GM19099 (cell line): ENCODE results near the gene SNCG.

Experiments
- POLR2A ChIP-seq: IDR thresholded peaks from 3 replicates; pipeline ENCODE4 v1.6.1; 2011; ENCODE audit warnings: low read depth; ENCODE audit not compliant: insufficient read length; ENCODE audit errors: extremely low read depth

Gene SNCG

DNA sequence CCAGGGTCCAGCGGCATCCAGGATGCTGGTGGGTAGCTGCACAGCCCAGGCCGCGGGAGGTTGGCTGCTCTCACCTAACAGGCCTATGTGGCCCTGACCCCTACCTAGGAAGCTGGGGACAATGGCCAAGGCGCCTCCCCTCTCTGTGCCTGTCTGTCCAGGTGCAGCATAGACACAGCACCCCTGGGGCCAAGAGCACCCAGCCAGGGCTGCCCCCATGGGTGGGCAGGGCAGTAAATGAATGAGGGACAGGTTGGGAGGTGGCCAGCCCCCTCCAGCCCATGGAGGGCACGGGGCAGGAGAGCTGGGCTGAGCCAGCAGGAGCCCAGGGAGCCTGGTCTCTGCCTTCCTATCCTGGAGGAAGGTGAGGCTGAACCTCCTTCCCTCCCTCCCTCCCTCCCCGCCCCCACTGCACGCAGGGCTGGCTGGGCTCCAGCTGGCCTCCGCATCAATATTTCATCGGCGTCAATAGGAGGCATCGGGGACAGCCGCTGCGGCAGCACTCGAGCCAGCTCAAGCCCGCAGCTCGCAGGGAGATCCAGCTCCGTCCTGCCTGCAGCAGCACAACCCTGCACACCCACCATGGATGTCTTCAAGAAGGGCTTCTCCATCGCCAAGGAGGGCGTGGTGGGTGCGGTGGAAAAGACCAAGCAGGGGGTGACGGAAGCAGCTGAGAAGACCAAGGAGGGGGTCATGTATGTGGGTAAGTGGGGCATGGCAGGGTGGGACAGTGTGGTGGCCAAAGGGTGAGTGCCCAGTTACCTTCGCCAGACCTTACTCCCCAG lies at the start of gene SNCG:
Gene SNCG (plus strand): TSS at position 484 of the 785 bp plus-strand sequence. CDS start 99 bp downstream, at position 583.
- TF ChIP-seq POLR2A: no peak

DNA sequence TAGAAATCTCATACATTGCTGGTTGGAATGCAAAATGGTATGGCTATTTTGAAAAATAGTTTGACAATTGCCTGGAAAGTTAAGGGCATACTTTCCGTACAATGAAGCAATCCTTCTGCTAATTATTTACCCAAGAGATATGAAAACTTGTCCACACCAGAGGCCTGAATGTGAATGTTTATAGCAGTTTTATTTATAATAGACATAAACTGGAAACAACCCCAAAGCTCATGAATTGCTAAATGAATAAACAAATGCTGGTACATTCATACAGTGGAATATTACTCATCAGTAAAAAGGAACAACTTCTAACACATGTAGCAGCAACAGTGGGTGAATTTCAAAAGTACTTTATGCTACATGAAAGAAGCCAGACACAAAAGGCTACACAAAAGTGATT lies 43.7 kb upstream of the SNCG start:
- no peak for TF ChIP-seq POLR2A

DNA sequence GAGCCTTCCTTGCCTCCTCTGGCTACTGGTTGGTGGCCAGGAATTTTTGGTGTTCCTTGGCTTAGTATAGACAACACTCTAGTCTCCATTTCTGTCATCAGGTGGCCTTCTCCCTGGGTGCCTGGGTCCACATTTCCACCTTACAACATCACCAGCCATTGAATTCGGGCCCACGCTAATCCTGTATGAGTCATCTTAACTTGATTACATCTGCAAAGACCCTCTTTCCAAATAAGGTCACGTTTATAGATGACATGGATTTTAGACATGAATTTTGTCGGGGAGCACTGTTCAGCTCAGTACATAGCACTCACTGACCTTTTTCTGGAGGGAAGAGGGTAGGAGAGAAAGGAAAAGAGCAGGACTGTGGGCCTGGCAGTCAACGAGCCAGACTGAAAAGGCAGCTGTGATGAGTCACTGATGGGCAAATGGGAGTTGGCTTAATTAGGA lies 40.4 kb upstream of the SNCG start:
- no peak for TF ChIP-seq POLR2A

DNA sequence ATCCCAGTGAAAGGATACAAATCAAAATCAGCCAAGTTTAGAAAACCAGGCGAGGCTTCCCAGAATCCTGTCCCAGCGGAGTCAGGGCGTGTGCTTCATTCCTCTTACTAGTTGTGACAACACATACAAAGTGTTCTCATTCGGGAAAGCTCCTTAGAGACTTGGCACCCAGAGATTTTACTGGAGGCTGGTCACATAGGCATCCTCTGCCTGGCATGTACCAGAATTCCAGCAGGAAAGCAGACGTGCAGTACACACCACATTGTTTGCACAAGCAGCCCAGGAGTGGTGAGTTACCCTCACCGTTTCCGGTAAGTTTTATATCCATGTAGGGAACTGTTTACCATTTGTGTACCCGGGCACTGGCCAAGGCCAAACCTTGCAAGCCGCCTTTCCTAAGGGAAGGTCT lies 35.8 kb upstream of the SNCG start:
- TF ChIP-seq POLR2A: no peak

DNA sequence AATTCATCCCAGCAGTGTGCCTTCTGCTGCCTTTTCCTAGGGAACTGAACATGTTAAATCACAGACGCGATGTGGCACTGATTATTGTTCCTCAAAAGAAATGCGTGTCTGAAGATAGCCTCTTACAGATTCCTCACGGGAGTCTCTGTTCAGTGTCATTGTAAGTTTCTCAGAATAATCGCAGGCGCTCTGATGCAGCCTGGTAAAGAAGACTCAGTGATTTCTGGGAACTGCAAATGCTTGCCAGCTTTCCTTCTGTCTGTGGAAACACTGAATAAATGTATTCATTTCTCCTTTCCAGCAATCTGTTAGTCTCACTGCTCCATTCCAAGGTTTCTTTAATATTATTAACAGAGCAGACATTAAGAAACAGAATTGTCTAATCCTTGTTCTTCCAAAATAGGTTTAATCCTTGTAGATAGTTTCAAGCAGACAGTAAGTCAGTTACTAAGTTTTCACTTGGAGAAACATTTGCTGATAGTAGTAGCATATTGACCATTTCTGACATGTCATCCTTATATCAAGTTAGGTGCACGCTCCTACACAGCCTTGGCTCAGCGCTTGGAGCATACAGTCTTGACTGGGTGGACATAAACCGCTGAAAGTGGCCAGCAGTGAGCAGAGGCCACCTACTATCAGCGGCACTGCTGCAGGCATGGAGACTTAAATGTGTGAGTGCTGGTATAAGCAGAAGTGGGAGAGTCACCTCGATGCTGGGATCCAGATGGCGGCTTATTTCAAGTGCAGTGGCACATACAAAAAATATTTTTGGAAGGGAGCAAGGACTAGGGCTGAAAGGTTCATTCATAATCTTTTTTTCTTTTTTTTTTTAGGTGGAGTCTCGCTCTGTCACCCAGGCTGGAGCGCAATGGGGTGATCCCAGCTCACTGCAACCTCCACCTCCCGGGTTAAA lies 28.7 kb upstream of the SNCG start:
- TF ChIP-seq POLR2A: no peak

DNA sequence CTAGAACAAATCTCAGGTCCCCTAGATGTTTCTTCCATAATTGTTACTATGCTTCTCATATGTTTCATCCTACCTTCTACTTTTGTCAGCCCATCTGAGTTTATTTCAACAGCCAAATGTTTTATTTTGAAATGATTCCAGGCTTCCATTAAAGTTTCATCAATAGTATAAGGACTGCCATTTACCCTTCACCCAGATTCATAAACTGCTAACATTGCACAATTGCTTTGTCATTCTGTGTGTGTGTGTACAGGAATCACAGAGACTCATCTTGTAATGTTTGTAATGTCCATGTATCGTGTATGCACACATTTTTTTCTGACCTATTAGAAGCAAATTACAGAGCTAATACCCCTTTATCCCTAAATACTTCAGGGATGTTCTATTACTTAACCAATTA lies 26.5 kb upstream of the SNCG start:
- TF ChIP-seq POLR2A: no peak

DNA sequence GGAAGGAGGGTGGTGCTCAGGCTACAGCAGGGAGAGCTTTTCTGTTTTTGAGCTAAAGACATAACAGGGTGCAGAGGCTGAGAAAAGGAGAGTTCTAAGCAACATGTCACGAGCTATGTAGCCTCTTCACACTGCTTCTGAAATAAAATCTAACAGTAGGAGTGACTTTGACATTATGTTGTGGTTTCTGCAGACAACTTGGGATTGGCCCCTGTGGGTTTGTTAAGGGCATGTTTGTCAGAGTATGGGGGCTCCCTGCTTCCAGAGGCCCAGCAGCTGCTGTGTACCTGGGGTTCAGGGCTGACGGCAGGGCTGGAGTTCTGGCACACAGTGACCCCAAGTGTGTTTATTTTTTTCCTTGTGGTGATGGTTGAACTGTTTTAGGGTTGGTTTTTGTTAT lies 25.7 kb upstream of the SNCG start:
- no peak for TF ChIP-seq POLR2A

DNA sequence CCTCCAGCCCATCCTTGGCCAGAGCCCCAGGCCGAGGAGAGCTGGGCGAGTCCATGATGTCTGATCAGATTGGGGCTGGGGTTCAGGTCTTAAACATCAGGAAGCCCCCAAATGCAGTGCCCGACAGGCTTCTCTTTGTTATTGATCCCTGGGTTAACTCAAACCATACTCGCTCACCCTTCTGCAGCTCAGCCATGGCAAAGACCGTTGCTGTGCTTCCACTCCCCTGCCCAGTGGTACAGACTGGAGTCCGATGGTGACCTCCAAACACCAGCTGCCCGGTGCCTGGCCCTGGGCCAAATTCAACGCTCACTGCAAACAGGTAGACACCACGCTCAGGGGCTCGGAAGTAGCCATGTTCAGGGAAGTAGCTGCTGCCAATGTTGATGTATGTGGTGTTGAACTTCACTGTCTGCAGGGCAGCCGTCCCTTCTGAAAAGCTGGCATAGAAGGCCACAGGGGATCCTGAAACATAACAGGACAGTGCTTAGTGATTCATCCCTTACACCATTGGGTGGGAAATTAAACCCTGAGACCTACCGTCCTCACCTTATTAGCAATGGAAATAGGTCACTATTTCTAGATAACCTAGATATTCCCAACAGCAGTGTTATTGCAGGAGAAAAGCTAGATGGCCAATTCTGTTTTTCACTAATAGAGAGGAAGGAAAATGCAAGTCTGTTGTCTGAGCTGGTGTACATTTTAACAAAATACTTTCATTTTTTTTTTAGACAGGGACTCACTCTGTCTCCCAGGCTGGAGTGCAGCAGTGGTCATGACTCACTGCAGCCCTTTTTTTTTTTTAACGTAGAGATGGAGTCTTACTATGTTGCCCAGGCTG lies 21.5 kb upstream of the SNCG start:
- TF ChIP-seq POLR2A: no peak

DNA sequence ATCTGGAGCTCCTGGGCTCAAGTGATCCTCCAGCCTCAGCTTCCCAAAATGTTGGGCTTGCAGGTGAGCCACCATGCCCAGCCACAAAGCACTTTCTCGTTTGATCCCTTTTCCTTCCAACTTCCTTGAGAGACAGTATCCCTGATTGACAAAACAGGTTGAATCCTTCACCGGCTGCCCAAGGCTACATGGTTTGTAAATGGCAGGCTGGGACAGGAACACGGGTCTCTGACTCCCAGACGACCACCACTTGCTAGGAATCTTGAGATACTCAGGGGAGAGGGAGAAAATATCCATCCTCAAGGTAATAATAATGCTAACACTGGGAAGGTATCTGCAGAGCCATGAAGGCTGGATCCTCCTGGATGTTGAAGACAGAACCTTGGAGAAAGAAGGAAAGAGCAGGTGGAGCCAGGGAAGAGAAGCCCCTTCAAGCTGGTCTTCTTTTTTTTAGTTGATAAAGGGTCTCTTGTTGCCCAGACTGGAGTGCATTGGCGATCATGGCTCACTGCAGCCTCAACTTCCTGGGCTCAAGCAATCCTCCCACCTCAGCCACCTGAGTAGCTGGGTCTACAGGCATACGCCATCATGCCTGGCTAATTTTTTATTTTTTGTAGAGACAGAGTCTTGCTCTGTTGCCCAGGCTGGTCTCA lies 20.8 kb upstream of the SNCG start:
- no peak for TF ChIP-seq POLR2A

DNA sequence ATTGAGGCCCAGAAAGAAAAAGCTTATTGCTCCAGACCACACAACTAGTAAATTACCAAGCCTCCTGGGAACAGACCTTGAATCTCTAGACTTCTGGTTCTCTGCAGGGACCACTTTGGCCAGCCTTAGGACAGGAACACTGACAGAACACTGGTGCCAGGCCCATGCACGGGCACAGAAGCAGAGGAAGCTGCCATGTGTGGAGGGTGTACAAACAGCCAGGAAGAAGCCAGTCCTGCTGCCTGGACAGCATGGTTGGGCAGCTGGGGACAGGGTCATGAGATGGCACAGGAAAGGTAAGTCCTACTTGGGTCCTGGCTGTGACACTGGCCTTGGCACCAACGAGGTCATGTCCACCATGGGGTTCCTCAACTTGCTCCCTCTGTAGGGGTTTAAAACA lies 20.1 kb upstream of the SNCG start:
- no peak for TF ChIP-seq POLR2A

DNA sequence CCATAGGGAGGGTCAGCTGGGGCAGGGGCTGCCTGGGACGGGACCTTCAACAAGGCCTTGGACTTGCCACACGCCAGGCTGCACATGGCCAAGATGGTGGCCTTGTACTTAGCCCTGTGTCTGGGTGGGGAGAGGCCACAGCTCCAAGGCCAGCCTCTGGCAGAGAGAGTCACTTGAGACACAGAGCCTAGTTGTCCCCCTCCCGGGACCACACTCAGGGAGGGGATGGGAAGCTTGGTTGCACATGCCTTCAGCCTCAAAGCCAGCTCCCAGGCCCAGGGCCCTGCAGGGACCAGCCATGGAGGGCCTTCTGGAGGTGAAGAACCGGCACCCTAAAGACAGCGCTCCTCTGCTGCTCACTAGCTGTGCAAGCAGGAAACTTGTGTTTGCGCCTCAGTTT lies 17.7 kb upstream of the SNCG start:
- TF ChIP-seq POLR2A: no peak

DNA sequence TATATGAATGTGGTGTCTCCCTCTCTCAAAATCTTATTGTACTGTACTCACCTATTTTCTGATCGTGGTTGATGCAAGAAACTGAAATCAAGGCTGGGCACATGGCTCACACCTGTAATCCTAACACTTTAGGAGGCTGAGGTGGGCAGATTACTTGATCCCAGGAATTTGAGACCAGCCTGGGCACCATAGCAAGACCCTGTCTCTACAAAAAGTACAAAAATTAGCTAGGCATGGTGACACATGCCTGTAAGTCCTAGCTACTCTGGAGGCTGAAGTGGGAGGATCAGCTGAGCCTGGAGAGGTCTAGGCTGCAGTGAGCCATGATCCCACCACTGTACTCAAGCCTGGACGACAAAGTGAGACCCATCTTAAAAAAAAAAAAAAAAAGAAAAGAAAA lies 17.0 kb upstream of the SNCG start:
- TF ChIP-seq POLR2A: no peak

DNA sequence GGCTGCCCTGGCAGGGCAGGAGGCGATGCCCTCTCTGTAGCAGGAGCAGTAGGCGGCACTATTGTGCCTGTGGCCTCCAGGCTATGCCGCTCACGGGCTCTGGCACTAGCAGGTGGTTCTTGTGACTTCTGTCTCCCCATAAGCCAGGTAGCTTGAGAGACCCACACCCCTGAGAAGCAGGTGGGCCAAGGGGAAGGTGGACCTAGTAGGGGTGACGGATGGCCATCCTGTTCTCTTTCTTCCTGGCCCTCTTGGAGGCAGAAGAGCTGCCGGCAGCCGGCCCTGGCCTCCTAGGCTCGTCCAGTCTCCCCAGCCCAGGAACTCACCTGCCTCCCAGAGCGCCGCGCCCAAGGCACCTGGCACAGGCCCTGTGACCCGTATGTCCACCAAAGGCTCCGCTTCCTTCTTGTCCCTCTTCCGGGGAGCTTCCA lies 16.4 kb upstream of the SNCG start:
- no peak for TF ChIP-seq POLR2A
